Measurements from ENCODE around the gene AMER1. TPM values are rescaled to one million over a fixed set of nuclear protein-coding genes. Genes with fewer than 3 reads are reported as not detected.

The AMER1 gene
- total RNA-seq (2022; extraction: Qiagen RNA extraction) = 2.1 to 2.9 TPM (median 2.6 TPM) in 5 replicates

GRCh38 chrX:64205441-64205734 is at the start of gene AMER1:
Gene AMER1 (minus strand): TSS chrX:64205708. CDS start chrX:64193286, 12,422 bp downstream.

GRCh38 chrX:64230123-64230970 is 24.8 kb upstream of the AMER1 start, which contains the start of gene ASB12:
Gene ASB12 (minus strand): TSS chrX:64230607. CDS start chrX:64225650, 4,957 bp downstream.

Other genes starting within 250 kb of the AMER1 start
- gene ASB12, start 24.9 kb upstream of the AMER1 start, total RNA-seq (2022; extraction: Qiagen RNA extraction) = 0.09 TPM in 1 of 5 replicates, not detected in the others
- 0.39 to 0.67 TPM (median 0.49 TPM) in 5 replicates for gene MTMR8, start 189.7 kb upstream of the AMER1 start, total RNA-seq (2022; extraction: Qiagen RNA extraction)

Measured in A549 treated with AZD2906 at 1 μM for 4 hours (cell line).